Measurements from ENCODE around the gene NRG3. TPM values are rescaled to one million over a fixed set of nuclear protein-coding genes. Genes with fewer than 3 reads are reported as not detected.

The NRG3 gene
- total and polyA plus RNA-seq, 3 experiments from 2014 or later, result not detected

DNA sequence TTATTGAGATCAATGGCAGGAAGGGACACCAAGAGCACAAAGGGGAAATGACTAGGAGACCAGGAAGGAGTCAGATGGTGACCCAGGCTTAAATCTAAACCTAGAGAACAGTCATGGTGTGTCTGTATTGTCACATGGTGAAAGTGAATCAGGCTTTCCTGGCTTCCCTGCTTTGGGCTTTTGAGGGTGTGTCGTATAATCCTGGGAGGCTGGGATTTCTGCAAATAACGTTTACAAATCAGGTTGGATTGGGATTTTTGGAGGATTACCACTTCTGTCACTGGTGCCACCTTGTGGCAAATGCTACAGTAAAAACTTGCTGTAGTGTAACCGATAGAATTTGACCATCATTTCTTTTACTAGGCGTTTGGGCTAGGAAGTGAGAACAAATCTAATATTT, 502.6 kb downstream of the NRG3 start:
- CTCF ChIA-PET, result no interaction called here
- POLR2A ChIA-PET, result no interaction called here
- H3K9me3 ChIP-seq (ENCODE audit: low read length), result no peaks in the 10 kb centered on the region
- Mint-ChIP-seq H3K27me3 (peaks cover 0 to 1% of the 10 kb centered on the region in 2 donors), H3K9me3 (peaks cover 1 to 22% (median 14%) of the 10 kb centered on the region in 5 donors), H3K4me3 (no peak overlapping the region), H3K36me3 (no peaks in the 10 kb centered on the region), H3K27ac (no peak overlapping the region), H3K4me1 (no peaks in the 10 kb centered on the region)
- H3K27me3 ChIP-seq (ENCODE audit: insufficient read depth, low read length, poor library complexity, severe bottlenecking), result no peaks in the 10 kb centered on the region
- no peaks in the 10 kb centered on the region for H3K36me3 ChIP-seq (ENCODE audit: insufficient read depth, low read length)
- H3K4me3 ChIP-seq (ENCODE audit: low read length), result no peak overlapping the region
- DNase-seq, result no peak
- no peaks in the 10 kb centered on the region for H3K4me1 ChIP-seq (ENCODE audit: insufficient read depth, low read length)
- H3K27ac ChIP-seq (ENCODE audit: low read depth, low read length), result no peak overlapping the region

- Mint-ChIP-seq H3K4me3 (no peak overlapping the region), H3K27ac (no peak overlapping the region), H3K9me3 (peaks cover 1 to 22% (median 14%) of the 10 kb centered on the region in 5 donors), H3K4me1 (no peaks in the 10 kb centered on the region), H3K27me3 (peaks cover 0 to 1% of the 10 kb centered on the region in 2 donors), H3K36me3 (no peaks in the 10 kb centered on the region)
- POLR2A ChIA-PET, result no interaction called here
- CTCF ChIA-PET, result no interaction called here
- no peaks in the 10 kb centered on the region for H3K36me3 ChIP-seq (ENCODE audit: insufficient read depth, low read length)
- no peak overlapping the region for H3K4me3 ChIP-seq (ENCODE audit: low read length)
- no peaks in the 10 kb centered on the region for H3K27me3 ChIP-seq (ENCODE audit: insufficient read depth, low read length, poor library complexity, severe bottlenecking)
- H3K4me1 ChIP-seq (ENCODE audit: insufficient read depth, low read length), result no peaks in the 10 kb centered on the region
- H3K27ac ChIP-seq (ENCODE audit: low read depth, low read length), result no peak overlapping the region
- no peaks in the 10 kb centered on the region for H3K9me3 ChIP-seq (ENCODE audit: low read length)
- DNase-seq, result no peak
Measured at GRCh38 chr10:82378146-82378545, 503.2 kb downstream of the NRG3 start.

GRCh38 chr10:82383350-82383749, 508.4 kb downstream of the NRG3 start:
- DNase-seq, result no peak
- Histone ChIP-seq H3K27ac (ENCODE audit: low read depth, low read length) (no peak overlapping the region), H3K4me3 (ENCODE audit: low read length) (no peak overlapping the region), H3K27me3 (ENCODE audit: insufficient read depth, low read length, poor library complexity, severe bottlenecking) (no peaks in the 10 kb centered on the region), H3K36me3 (ENCODE audit: insufficient read depth, low read length) (no peaks in the 10 kb centered on the region), H3K4me1 (ENCODE audit: insufficient read depth, low read length) (no peaks in the 10 kb centered on the region), H3K9me3 (ENCODE audit: low read length) (no peaks in the 10 kb centered on the region)
- no peaks in the 10 kb centered on the region for H3K36me3 Mint-ChIP-seq
- no peak overlapping the region for H3K4me3 Mint-ChIP-seq
- no peaks in the 10 kb centered on the region for H3K4me1 Mint-ChIP-seq
- ChIA-PET CTCF (no interaction called here), POLR2A (no interaction called here)
- H3K27ac Mint-ChIP-seq, result no peak overlapping the region
- H3K9me3 Mint-ChIP-seq, result peaks cover 0 to 13% (median 5%) of the 10 kb centered on the region in 5 donors
- H3K27me3 Mint-ChIP-seq, result peaks cover 0 to under 1% of the 10 kb centered on the region in 2 donors

DNA sequence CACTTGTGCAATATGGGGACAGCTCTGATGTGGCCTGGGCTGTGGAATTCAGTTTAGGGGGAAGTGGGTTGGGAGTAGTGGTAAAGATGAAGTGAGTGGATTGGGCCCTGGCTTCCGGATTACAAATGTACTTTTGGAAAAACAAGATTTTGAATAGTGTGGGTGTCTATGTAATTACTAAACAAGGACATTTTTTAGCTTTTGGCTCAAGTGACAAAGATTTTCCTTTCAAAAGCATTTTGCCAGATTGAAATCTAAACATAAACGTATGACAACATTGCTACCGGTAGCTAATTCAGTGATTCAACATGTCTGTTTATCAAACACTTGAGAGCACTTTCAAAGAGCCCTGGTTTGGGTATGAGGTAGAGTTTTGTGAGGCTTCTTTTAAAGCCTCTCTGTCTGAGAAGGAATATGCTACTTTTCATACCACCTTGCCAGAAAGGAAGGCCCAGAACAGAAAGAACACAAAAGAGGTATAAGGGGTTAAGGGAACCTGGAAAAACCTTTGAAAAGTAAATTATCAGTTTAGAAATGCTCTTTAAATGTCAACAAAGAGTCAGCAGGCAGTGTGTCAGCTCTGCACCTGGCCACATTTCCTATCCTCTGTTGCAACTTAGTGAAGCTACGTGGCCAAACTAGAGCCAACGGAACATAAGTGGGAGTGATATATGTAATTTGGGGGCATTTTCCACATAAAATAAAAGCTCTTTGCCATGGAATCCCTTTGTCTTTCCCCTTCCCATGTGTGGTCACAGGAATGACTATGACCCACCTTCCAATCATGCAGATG, 516.1 kb downstream of the NRG3 start:
- Histone ChIP-seq H3K4me1 (ENCODE audit: insufficient read depth, low read length) (no peaks in the 10 kb centered on the region), H3K27me3 (ENCODE audit: insufficient read depth, low read length, poor library complexity, severe bottlenecking) (no peaks in the 10 kb centered on the region), H3K9me3 (ENCODE audit: low read length) (no peaks in the 10 kb centered on the region), H3K36me3 (ENCODE audit: insufficient read depth, low read length) (no peaks in the 10 kb centered on the region), H3K4me3 (ENCODE audit: low read length) (no peak overlapping the region), H3K27ac (ENCODE audit: low read depth, low read length) (no peak overlapping the region)
- peak overlapping the region in 1 of 8 donors; percentile 34 for H3K27ac Mint-ChIP-seq
- no peak overlapping the region for H3K4me3 Mint-ChIP-seq
- H3K27me3 Mint-ChIP-seq, result no peaks in the 10 kb centered on the region
- H3K4me1 Mint-ChIP-seq, result no peaks in the 10 kb centered on the region
- no peak for DNase-seq
- peaks cover 0 to 18% (median 3%) of the 10 kb centered on the region in 5 donors for H3K9me3 Mint-ChIP-seq
- H3K36me3 Mint-ChIP-seq, result no peaks in the 10 kb centered on the region
- ChIA-PET POLR2A (no interaction called here), CTCF (no interaction called here)

- Histone ChIP-seq H3K9me3 (ENCODE audit: low read length) (no peaks in the 10 kb centered on the region), H3K27me3 (ENCODE audit: insufficient read depth, low read length, poor library complexity, severe bottlenecking) (no peaks in the 10 kb centered on the region), H3K27ac (ENCODE audit: low read depth, low read length) (no peak overlapping the region), H3K4me3 (ENCODE audit: low read length) (no peak overlapping the region), H3K36me3 (ENCODE audit: insufficient read depth, low read length) (no peaks in the 10 kb centered on the region), H3K4me1 (ENCODE audit: insufficient read depth, low read length) (no peaks in the 10 kb centered on the region)
- Mint-ChIP-seq H3K36me3 (no peaks in the 10 kb centered on the region), H3K4me1 (no peaks in the 10 kb centered on the region), H3K4me3 (no peak overlapping the region), H3K27me3 (no peaks in the 10 kb centered on the region), H3K27ac (no peak overlapping the region), H3K9me3 (peaks cover 0 to 20% (median 4%) of the 10 kb centered on the region in 5 donors)
- CTCF ChIA-PET, result no interaction called here
- POLR2A ChIA-PET, result no interaction called here
- no peak for DNase-seq
Measured at GRCh38 chr10:82391971-82392370, 517.0 kb downstream of the NRG3 start.

DNA sequence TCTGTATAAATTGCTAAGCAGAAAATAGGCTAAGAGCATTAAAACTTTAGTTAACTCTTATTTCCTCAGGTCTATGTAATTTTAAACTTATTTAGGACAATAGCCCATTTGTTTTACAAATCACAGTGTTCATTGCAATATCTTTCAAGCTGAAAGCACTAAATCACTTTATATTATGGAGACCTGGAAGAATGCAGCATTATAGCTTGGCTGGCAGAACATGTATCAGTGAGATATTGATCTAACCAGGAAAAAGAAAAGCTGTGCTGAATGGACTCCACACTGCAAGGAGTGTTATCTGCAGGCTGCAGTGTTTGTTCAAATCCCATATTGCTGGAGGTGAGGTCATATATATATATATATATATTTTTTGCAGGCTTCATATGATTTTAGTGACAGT, 517.5 kb downstream of the NRG3 start:
- no peaks in the 10 kb centered on the region for H3K27me3 ChIP-seq (ENCODE audit: insufficient read depth, low read length, poor library complexity, severe bottlenecking)
- no peak overlapping the region for H3K4me3 ChIP-seq (ENCODE audit: low read length)
- Mint-ChIP-seq H3K4me3 (no peak overlapping the region), H3K4me1 (no peaks in the 10 kb centered on the region), H3K36me3 (no peaks in the 10 kb centered on the region), H3K9me3 (peaks cover 0 to 23% (median 4%) of the 10 kb centered on the region in 5 donors), H3K27me3 (no peaks in the 10 kb centered on the region), H3K27ac (no peak overlapping the region)
- ChIA-PET CTCF (no interaction called here), POLR2A (no interaction called here)
- no peaks in the 10 kb centered on the region for H3K9me3 ChIP-seq (ENCODE audit: low read length)
- no peaks in the 10 kb centered on the region for H3K36me3 ChIP-seq (ENCODE audit: insufficient read depth, low read length)
- DNase-seq, result no peak
- no peaks in the 10 kb centered on the region for H3K4me1 ChIP-seq (ENCODE audit: insufficient read depth, low read length)
- no peak overlapping the region for H3K27ac ChIP-seq (ENCODE audit: low read depth, low read length)

GRCh38 chr10:82394122-82394521, 519.1 kb downstream of the NRG3 start:
- H3K27me3 ChIP-seq (ENCODE audit: insufficient read depth, low read length, poor library complexity, severe bottlenecking), result no peaks in the 10 kb centered on the region
- no peaks in the 10 kb centered on the region for H3K9me3 ChIP-seq (ENCODE audit: low read length)
- H3K9me3 Mint-ChIP-seq, result peaks cover 0 to 12% (median 6%) of the 10 kb centered on the region in 5 donors
- no peak overlapping the region for H3K27ac ChIP-seq (ENCODE audit: low read depth, low read length)
- ChIA-PET CTCF (interaction anchor here (0.8 kb wide), 1 partner anchor 9 kb away, joined by 3 read pairs; no protein-coding TSS in a partner anchor), POLR2A (no interaction called here)
- H3K36me3 ChIP-seq (ENCODE audit: insufficient read depth, low read length), result no peaks in the 10 kb centered on the region
- DNase-seq, result no peak
- no peaks in the 10 kb centered on the region for H3K4me1 Mint-ChIP-seq
- H3K36me3 Mint-ChIP-seq, result no peaks in the 10 kb centered on the region
- H3K4me3 ChIP-seq (ENCODE audit: low read length), result no peak overlapping the region
- no peaks in the 10 kb centered on the region for H3K4me1 ChIP-seq (ENCODE audit: insufficient read depth, low read length)
- no peak overlapping the region for H3K4me3 Mint-ChIP-seq
- H3K27ac Mint-ChIP-seq, result no peak overlapping the region
- no peaks in the 10 kb centered on the region for H3K27me3 Mint-ChIP-seq

GRCh38 chr10:82394987-82395386, 520.0 kb downstream of the NRG3 start:
- POLR2A ChIA-PET, result no interaction called here
- Mint-ChIP-seq H3K36me3 (no peaks in the 10 kb centered on the region), H3K9me3 (peaks cover 0 to 12% (median 6%) of the 10 kb centered on the region in 5 donors), H3K4me3 (no peak overlapping the region), H3K27me3 (no peaks in the 10 kb centered on the region), H3K27ac (no peak overlapping the region), H3K4me1 (no peaks in the 10 kb centered on the region)
- CTCF ChIA-PET, result no interaction called here
- DNase-seq, result no peak
- Histone ChIP-seq H3K36me3 (ENCODE audit: insufficient read depth, low read length) (no peaks in the 10 kb centered on the region), H3K4me1 (ENCODE audit: insufficient read depth, low read length) (no peaks in the 10 kb centered on the region), H3K27me3 (ENCODE audit: insufficient read depth, low read length, poor library complexity, severe bottlenecking) (no peaks in the 10 kb centered on the region), H3K9me3 (ENCODE audit: low read length) (no peaks in the 10 kb centered on the region), H3K27ac (ENCODE audit: low read depth, low read length) (no peak overlapping the region), H3K4me3 (ENCODE audit: low read length) (no peak overlapping the region)

All from CD8-positive, alpha-beta memory T cell (primary cell).